ENCODE data around the gene RRAGC.
A peak's percentile ranks its signal among the peaks of the same experiment; 100 is the strongest.

The RRAGC gene, protein sequence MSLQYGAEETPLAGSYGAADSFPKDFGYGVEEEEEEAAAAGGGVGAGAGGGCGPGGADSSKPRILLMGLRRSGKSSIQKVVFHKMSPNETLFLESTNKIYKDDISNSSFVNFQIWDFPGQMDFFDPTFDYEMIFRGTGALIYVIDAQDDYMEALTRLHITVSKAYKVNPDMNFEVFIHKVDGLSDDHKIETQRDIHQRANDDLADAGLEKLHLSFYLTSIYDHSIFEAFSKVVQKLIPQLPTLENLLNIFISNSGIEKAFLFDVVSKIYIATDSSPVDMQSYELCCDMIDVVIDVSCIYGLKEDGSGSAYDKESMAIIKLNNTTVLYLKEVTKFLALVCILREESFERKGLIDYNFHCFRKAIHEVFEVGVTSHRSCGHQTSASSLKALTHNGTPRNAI

DNA sequence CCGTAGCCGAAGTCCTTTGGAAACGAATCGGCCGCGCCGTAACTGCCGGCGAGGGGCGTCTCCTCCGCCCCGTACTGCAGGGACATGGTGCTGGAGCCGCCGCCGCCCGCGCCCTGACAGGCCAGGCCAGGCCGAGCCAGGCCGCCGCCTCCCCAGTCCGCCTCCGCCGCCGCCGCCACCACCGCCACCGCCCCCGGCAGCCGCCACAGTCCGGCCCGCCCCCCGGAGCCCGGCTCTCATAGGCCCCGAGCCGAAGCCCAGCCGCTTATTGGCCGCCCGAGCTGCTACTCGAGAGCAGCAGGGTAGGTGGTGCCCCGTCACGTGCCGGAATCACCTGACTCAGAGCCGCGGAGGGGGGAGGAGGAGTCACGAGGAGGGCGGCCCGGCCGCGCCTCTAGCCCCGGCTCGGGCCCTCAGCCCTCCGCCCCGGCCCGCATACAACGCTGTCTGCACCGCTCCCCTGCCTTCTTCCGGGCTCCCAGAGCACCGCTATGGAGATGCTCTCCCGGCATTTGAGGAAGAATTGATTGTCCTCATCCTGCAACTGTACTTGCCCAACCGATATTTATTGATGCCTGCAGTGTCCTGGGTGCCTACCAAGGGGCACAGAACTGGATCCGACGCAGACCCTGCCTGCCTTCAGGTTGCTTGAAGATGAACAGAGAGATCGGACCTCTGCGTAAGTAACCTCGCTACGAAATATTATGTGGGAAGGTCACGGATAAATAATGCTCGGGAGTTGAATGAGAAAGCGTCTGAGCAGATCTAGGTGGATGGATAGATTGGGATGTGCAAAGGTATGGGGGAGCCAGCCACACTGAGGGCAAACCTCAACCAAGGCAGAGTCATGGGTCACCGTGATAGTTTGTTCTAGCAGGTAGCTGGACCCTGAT, at the start of gene RRAGC:
RRAGC (minus strand) TSS at position 212 of the 893 bp plus-strand sequence; CDS start at position 86, 126 bp downstream.
- DNase-seq, result peak; percentile 82

DNA sequence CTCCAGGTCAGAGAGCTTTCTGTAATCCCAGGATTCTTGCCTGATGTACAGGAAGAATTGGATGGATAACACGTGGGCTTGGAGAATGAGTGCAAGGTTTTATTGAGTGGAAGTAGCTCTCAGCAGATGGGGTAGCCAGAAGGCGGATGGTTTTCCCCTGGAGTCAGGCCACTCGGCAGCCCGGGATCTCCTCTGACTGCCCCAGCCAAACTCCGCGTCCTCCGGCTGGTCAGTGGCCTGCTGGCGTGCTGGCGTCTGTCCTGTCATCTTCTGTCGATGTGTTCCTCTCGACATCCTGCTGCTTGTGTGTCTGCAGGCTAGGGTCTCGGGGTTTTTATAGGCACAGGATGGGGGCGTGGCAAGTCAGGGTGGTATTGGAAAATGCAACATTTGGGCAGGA, 49.2 kb upstream of the RRAGC start:
- DNase-seq, result no peak

- no peak for DNase-seq
Observed at GRCh38 chr1:38905985-38906384, 46.4 kb upstream of the RRAGC start.

GRCh38 chr1:38899560-38899959, 40.0 kb upstream of the RRAGC start:
- no peak for DNase-seq

GRCh38 chr1:38898653-38899230, 39.2 kb upstream of the RRAGC start:
- DNase-seq, result no peak

DNA sequence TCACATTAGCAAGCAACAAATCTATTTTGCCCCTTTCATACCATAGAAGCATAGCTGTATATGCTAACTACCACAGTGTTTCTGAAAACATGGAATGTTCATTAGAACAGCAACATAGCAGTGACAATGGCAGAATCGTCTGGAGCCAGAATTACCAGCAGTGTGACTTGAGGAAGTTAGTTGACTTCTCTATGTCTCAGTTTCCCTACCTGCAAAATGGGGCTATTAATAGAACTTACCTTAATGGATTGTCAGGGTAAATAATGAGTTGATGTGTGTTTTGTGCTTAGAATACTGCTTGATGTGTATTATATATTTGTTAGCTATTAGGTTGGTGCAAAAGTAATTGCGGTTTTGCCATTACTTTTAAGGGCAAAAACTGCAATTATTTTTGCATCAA, 36.6 kb upstream of the RRAGC start:
- DNase-seq, result no peak

DNA sequence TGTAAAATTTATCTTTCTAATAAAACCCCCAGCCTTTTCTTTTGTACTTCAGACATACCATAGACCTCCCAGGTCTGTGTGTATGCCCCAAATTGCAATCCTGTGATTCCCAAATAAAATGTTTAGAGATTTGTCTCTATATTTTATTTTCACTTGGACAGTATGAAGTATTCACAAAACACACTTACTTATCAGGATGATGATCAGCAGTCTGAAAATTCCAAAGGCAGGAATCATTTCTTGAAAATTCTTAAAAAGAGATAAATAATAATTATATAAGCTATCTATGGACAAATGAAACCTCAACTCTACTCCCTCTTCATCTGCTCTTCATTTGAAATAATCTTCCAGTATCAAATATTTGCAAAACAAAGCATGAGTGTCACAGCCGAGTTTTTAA, 33.4 kb upstream of the RRAGC start:
- DNase-seq, result no peak

- DNase-seq, result no peak
Observed at GRCh38 chr1:38891753-38892152, 32.2 kb upstream of the RRAGC start.

GRCh38 chr1:38889589-38889988, 30.0 kb upstream of the RRAGC start:
- DNase-seq, result no peak

DNA sequence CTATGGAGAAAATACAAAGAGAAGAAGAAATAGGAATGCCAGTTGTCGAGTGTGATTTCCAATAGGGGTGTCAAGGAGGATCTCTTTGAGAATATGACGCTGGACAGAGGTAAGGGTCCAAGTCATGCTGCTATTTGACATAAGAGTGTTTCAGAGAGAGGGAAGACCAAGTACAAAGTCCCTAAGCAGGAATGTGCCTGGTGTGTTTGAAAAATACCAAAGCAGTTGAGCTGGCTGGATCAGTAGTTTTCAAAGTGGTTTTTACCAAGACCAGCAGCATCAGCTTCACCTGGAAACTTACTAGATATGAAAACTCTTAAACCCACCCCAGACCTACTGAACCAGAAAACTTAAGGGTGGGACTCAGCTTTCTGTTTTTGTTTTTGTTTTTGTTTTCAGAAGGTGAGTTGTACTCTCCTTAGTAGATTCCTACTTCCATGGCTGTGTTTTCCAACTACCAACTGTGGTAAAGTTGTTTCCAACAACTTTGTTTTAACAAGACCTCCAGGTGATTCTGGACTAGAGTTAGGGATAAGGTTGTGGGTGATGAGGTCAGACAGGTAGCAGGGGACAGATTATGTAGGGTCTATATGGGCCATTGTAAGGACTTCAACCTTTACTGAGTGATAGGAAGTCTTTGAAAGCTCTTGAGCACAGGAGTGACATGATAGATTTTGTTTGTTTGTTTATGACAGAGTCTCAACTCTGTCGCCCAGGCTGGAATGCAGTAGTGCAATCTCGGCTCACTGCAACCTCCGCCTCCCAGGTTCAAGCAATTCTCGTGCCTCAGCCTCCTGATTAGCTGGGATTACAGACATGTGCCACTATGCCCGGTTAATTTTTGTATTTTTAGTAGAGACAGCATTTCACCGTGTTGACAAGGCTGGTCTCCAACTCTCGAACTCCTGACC, 29.1 kb upstream of the RRAGC start:
- no peak for DNase-seq

DNA sequence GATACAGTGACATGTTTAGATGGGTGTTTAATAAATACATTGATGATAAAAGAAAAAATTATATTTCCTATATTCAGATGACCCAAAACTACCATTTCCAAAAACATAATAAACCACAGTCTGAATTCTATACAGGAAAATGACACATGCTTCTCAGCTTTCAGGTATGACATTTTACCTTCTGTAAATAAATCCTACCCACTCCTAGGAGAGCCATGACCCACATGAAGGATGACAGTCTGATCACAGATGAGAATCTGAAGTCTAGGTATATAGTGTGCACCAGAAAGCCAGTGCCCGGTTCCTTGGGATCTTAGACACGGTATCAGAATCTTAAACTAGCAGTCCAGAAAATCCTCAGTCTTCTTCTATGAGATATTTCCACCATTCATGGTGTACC, 25.5 kb upstream of the RRAGC start:
- no peak for DNase-seq

DNA sequence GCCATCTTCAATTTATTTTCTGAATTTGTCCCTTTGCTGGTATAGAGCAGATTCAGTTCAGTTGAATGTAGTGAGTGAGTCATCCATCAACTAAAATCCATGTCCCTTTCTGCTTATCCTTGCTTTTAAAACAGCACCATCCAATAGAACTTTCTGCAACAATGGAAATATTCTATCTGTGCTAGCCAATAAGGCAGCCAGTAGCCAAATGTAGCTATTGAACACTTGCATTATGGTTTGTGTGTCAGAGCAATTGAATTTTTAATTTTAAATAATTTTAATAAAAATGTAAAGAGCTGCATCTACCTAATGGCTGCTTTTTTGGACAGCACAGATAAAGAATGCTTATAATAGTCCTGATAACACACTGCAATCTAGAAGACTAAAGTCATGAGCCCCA, 21.9 kb upstream of the RRAGC start, which contains the start of gene GJA9:
GJA9 (minus strand) TSS at position 101 of the 400 bp plus-strand sequence. CDS start 5,489 bp downstream, outside the sequence.
- DNase-seq, result no peak

GRCh38 chr1:38875811-38876210, 16.2 kb upstream of the RRAGC start:
- DNase-seq, result no peak

- peak; percentile 82 for DNase-seq
Observed at GRCh38 chr1:38873027-38873969, 13.7 kb upstream of the RRAGC start, which contains the start of gene MYCBP. TSS of gene MYCBP (minus strand) at chr1:38873348. CDS start at chr1:38873305, 43 bp downstream.

DNA sequence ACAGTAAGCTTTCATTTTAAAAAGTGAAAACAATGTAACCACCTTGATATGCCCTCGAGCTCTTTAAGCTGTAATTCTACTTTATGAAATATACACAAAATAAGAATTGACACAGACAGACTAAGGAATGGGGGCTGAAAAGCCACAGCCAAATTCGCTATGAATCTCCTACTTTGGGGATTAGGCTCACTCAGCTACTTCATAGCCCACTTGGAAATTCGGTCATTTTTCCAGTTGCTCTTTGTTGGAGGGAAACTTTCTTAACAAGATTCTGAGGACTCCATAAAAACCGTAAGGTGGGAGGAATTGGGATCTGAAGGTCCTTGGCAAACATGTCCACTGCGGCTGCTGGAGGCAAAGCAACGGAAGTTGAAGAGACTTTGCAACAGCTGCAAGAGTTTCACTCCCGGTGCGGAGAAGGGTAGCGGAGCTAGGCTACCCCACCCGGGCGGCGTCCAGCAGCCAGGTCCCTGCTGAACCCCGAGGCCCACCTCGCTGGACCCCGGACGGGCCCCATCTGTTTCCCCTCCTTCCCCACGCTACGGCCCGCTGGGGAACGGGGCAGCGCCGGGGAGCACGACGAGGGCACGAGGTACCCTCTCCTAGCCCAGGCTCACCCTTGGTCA, 12.9 kb upstream of the RRAGC start:
- DNase-seq, result no peak

- no peak for DNase-seq
Observed at GRCh38 chr1:38870996-38871395, 11.4 kb upstream of the RRAGC start.

- no peak for DNase-seq
Observed at GRCh38 chr1:38867208-38867607, 7.6 kb upstream of the RRAGC start.

DNA sequence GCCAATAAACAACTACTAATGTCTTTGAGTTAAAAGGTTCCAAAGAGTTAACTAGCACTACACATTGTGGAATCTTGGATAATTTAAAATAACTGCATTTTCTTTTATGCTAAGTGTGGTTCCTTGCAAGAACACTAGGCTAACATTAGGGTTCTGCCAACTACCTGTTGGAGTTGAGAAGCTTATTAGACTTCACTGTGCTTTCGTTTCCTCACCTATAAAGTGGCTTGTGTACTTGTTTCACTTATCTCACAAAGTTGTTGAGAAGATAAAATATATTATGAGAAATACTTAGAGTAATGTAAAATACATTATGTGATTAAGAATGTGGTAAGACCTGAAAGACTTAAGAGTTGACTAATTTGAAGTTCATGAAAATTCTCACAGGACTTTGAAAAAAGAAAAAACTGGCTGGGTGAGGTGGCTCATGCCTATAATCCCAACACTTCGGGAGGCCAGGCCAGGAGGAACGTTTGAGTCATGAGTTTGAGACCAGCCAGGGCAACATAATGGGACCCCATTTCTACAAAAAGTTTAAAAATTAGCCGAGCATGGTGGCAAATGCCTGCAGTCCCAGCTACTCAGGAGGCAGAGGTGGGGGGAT, 5.6 kb upstream of the RRAGC start:
- DNase-seq, result no peak

DNA sequence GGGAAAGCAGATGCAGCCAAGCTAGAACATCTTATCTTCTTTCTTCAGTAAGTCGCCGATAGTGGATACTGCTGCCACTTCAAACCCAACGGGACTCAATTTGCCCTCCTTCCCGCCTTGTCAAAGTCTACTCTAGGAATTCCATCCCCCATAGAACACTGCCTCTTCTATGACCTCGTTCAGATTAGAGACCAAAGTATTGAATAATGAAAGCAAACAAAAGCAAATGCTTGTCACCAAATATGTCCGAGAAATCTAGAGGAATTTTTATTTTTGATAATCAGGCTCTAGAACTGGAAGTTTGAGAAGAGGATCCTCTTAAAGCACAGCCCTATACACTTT, 853 bp upstream of the RRAGC start:
- DNase-seq, result no peak

Data from 8988T (cell line).